AG04450 (cell line): Measurements from ENCODE around the gene SLC25A13. TPM values are rescaled to one million over a fixed set of nuclear protein-coding genes. Genes with fewer than 3 reads are reported as not detected.
"Not testable (repeated sequence)": the region's sequence is repeated elsewhere in the genome, so short reads cannot be mapped to it uniquely, and the experiment has no call there.

ENCODE experiments used
- CTCF ChIA-PET: fragments of 300-600, 350-600 bp; formaldehyde crosslinking; extraction: SDS; loops from one replicate; lab custom pipeline; 2022; ENCODE audit warnings: antibody characterized with exemption, inconsistent platforms; lab: Charles Lee
- POLR2A ChIA-PET: fragments of 350-600 bp; formaldehyde crosslinking; extraction: SDS; loops from one replicate; lab custom pipeline; 2021; ENCODE audit warnings: antibody characterized with exemption, inconsistent platforms; lab: Yijun Ruan, JAX
- DNase-seq: peaks from one replicate; pipeline ENCODE4 v3.0.0-alpha.2; 2011; ENCODE audit warnings: low read depth, low spot score
- H3K27ac ChIP-seq: one replicate; pipeline ENCODE4 v1.5.1; 2012; ENCODE audit warnings: low read depth, low read length, control low read depth
- H3K27me3 ChIP-seq: one replicate; pipeline ENCODE4 v1.6.0; 2012; ENCODE audit warnings: low read length; ENCODE audit not compliant: control insufficient read depth, insufficient read depth
- H3K4me3 ChIP-seq: 2 replicates; pipeline ENCODE4 v1.5.1; 2011; ENCODE audit warnings: mild to moderate bottlenecking, low read depth, low read length, control low read depth
- H3K9me3 ChIP-seq: 2 replicates; pipeline ENCODE4 v1.5.1; 2012; ENCODE audit warnings: low read length; ENCODE audit not compliant: control insufficient read depth, insufficient read depth
- polyA plus RNA-seq: library from polyadenylated mRNA; depleted of rRNA; stranded (reverse); fragments of >200 nt; gene quantifications from 2 replicates; pipeline ENCODE4 v1.2.3, GENCODE V29; 2011
- TF ChIP-seq, protein P1 (sequence below): IDR thresholded peaks from 2 replicates; pipeline ENCODE4 v1.5.1; 2011; ENCODE audit warnings: low read depth, low read length, control low read depth, inconsistent platforms

SLC25A13 gene
- polyA plus RNA-seq, 1 experiment, result 17.3 TPM

DNA sequence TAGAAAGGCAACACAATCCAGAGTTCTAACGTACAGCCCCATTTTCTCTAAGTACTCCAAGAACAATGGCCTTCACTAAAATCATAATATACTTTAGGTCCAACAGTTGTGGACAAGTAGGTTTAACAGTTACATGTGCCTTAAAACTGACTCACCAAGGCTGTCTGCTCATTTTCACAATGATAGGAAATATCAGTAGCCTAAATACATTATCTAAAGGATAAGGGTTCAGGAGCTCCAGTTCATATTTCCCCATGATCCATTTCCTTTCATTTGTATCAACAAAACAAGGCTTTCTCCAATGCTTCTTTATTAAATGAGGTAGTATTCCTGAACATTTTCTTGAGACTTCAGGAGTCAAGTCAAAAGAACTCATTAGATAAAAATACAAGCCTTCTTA, 164.0 kb downstream of the SLC25A13 start:
- POLR2A ChIA-PET, result no interaction called here
- Histone ChIP-seq H3K27me3 (no peaks in the 10 kb centered on the region), H3K9me3 (no peaks in the 10 kb centered on the region), H3K27ac (no peak overlapping the region), H3K4me3 (no peak overlapping the region)
- CTCF ChIA-PET, result no interaction called here
- DNase-seq, result no peak
- TF ChIP-seq, protein P1, sequence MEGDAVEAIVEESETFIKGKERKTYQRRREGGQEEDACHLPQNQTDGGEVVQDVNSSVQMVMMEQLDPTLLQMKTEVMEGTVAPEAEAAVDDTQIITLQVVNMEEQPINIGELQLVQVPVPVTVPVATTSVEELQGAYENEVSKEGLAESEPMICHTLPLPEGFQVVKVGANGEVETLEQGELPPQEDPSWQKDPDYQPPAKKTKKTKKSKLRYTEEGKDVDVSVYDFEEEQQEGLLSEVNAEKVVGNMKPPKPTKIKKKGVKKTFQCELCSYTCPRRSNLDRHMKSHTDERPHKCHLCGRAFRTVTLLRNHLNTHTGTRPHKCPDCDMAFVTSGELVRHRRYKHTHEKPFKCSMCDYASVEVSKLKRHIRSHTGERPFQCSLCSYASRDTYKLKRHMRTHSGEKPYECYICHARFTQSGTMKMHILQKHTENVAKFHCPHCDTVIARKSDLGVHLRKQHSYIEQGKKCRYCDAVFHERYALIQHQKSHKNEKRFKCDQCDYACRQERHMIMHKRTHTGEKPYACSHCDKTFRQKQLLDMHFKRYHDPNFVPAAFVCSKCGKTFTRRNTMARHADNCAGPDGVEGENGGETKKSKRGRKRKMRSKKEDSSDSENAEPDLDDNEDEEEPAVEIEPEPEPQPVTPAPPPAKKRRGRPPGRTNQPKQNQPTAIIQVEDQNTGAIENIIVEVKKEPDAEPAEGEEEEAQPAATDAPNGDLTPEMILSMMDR, result no peak

DNA sequence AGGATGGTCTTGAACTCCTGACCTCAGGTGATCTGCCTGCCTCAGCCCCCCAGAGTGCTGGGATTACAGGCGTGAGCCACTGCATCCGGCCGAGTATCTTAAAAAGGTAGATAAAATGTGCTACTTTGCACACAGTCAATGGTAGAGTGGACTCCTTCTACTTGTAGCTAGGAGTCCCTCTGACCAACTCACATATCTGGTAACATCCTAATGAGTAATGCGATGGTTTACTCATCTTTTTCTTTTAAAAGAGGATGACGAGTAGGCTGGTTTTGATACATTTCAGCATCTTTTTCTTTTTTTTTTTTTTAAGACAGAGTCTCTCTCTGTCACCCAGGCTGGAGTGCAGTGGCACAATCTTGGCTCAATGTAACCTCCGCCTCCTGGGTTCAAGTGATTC, 167.4 kb downstream of the SLC25A13 start:
- H3K27me3 ChIP-seq, H3K4me3 ChIP-seq, H3K9me3 ChIP-seq, POLR2A ChIA-PET, H3K27ac ChIP-seq: not testable (repeated sequence)
- CTCF ChIA-PET, result interaction anchor here (0.6 kb wide), 1 partner anchor 1768 kb away, joined by 3 read pairs; no protein-coding TSS in a partner anchor
- peak; percentile 3 for DNase-seq

DNA sequence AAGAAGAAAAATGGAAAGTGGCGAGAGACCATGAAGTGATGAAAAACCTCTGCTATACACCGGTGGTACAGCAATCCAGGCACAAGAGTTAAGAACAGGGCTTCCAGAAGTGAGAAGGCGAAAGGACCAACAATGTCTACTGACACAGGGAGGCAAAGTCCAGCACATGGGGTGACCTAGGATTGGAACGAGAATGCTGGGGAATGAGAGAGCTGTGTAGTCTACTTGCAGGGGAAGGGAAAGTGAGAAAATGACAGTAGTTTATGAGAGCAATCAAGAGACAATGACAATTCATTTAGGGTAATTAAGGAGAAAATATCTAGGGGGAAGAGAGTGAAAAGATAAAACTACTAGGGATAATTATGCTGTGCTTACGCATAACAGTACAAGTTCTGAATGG, 169.2 kb downstream of the SLC25A13 start:
- ChIA-PET POLR2A (no interaction called here), CTCF (no interaction called here)
- DNase-seq, result no peak
- Histone ChIP-seq H3K4me3 (no peak overlapping the region), H3K27me3 (no peaks in the 10 kb centered on the region), H3K27ac (no peak overlapping the region), H3K9me3 (no peaks in the 10 kb centered on the region)
- TF ChIP-seq, protein P1, result no peak

DNA sequence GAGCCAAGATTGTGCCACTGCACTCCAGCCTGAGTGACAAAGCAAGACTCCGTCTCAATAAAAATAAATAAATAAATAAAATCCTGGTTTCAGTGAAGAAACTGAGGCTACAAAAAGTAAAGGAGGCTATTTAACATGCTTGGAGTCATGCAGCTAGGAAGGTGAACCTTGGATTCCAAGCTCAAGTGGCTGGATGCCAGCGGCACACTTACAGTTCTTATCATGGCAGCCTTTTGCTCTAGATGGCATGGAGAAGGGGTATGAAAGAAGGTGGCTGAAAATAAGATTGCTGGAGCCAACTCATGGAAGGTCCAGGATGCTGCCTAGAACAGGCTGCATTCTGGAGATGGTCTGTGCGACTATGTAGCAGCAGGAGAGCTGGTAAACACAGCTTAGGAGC, 170.0 kb downstream of the SLC25A13 start:
- CTCF ChIA-PET, result no interaction called here
- DNase-seq, result no peak
- no peaks in the 10 kb centered on the region for H3K27me3 ChIP-seq
- TF ChIP-seq, protein P1, result no peak
- no peaks in the 10 kb centered on the region for H3K9me3 ChIP-seq
- H3K27ac ChIP-seq, result no peak overlapping the region
- POLR2A ChIA-PET, result no interaction called here
- no peak overlapping the region for H3K4me3 ChIP-seq

DNA sequence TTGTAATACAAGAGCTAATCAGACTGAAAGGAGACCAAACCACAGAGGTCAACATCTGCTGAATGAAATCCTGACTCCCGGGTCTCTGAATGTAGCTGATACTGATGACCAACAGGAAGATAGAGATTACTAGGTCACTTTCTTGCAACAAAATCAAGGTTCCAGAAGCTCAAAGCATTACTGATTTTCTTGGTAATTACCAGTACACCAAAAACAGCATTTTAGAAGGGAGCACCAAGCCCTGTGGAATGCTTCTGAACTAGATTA, 177.7 kb downstream of the SLC25A13 start:
- TF ChIP-seq, protein P1, result no peak
- no peak overlapping the region for H3K4me3 ChIP-seq
- H3K27me3 ChIP-seq, result no peaks in the 10 kb centered on the region
- ChIA-PET CTCF (interaction anchor here (1.2 kb wide), 1 partner anchor 17 kb away, joined by 3 read pairs; no protein-coding TSS in a partner anchor), POLR2A (no interaction called here)
- no peak for DNase-seq
- no peak overlapping the region for H3K27ac ChIP-seq
- no peaks in the 10 kb centered on the region for H3K9me3 ChIP-seq
